22Rv1 (cell line): Measurements from ENCODE around the gene STK36.

Source experiments
- ZFX ChIP-seq: fragments of 450-650 bp; IDR thresholded peaks from 2 replicates; pipeline ENCODE4 v1.6.1; 2017; ENCODE audit warnings: antibody characterized with exemption, borderline replicate concordance
- TF ChIP-seq, protein P1 (sequence below): fragments of 450-650 bp; IDR thresholded peaks from 2 replicates; pipeline ENCODE4 v1.5.1; 2017; ENCODE audit warnings: mild to moderate bottlenecking

- TF ChIP-seq, protein P1, sequence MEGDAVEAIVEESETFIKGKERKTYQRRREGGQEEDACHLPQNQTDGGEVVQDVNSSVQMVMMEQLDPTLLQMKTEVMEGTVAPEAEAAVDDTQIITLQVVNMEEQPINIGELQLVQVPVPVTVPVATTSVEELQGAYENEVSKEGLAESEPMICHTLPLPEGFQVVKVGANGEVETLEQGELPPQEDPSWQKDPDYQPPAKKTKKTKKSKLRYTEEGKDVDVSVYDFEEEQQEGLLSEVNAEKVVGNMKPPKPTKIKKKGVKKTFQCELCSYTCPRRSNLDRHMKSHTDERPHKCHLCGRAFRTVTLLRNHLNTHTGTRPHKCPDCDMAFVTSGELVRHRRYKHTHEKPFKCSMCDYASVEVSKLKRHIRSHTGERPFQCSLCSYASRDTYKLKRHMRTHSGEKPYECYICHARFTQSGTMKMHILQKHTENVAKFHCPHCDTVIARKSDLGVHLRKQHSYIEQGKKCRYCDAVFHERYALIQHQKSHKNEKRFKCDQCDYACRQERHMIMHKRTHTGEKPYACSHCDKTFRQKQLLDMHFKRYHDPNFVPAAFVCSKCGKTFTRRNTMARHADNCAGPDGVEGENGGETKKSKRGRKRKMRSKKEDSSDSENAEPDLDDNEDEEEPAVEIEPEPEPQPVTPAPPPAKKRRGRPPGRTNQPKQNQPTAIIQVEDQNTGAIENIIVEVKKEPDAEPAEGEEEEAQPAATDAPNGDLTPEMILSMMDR: no peak
- no peak for TF ChIP-seq ZFX
Observed at GRCh38 chr2:218719457-218719856, 47.6 kb downstream of the STK36 start.
